H1 (cell line): ENCODE data around the gene WNK2. TPM values are rescaled to one million over a fixed set of nuclear protein-coding genes. Genes with fewer than 3 reads are reported as not detected.

Source experiments
- CTCF ChIA-PET: fragments of 300-600 bp; sonication (Branson Sonifier 250); formaldehyde crosslinking; loops from one replicate; lab custom pipeline; 2021; ENCODE audit not compliant: partially characterized antibody; lab: Charles Lee
- POLR2A ChIA-PET: fragments of 300-600 bp; sonication (Branson Sonifier 250); formaldehyde crosslinking; loops from one replicate; lab custom pipeline; 2021; ENCODE audit warnings: inconsistent platforms; ENCODE audit not compliant: partially characterized antibody; lab: Charles Lee
- DNase-seq, 2 experiments: peaks; one replicate each; pipeline versions ENCODE4 v3.0.0 to v3.0.0-alpha.2; 2010 to 2022; ENCODE audit warnings: low spot score in 2 of 2, low read depth in 1 of 2, mixed read lengths in 1 of 2
- FAIRE-seq: peaks from 2 replicates; lab custom pipeline; 2011; peaks lifted over from hg19 to GRCh38; lab: Jason Lieb, UNC
- H2AFZ ChIP-seq: 2 replicates; pipeline ENCODE4 v1.8.1; 2012; ENCODE audit warnings: low read length, inconsistent platforms
- H2AK5ac ChIP-seq: 2 replicates; pipeline ENCODE4 v1.6.1; 2013; ENCODE audit warnings: low read depth, low read length
- H2BK120ac ChIP-seq: replicated peaks from 2 replicates; pipeline ENCODE3; 2013; ENCODE audit warnings: low read depth, low read length, inconsistent platforms
- H2BK12ac ChIP-seq: 2 replicates; pipeline ENCODE4 v1.6.1; 2013; ENCODE audit warnings: low read depth, low read length
- H2BK15ac ChIP-seq: 2 replicates; pipeline ENCODE4 v1.6.1; 2013; ENCODE audit warnings: low read length
- H2BK20ac ChIP-seq: 2 replicates; pipeline ENCODE4 v1.6.1; 2013; ENCODE audit warnings: low read length
- H2BK5ac ChIP-seq: 2 replicates; pipeline ENCODE4 v1.6.1; 2013; ENCODE audit warnings: low read depth, low read length
- H3K14ac ChIP-seq: 2 replicates; pipeline ENCODE4 v1.6.1; 2013; ENCODE audit warnings: inconsistent platforms; ENCODE audit not compliant: insufficient read length
- H3K18ac ChIP-seq: 2 replicates; pipeline ENCODE4 v1.6.1; 2013; ENCODE audit warnings: low read length; ENCODE audit errors: extremely low read depth
- H3K23ac ChIP-seq: 2 replicates; pipeline ENCODE4 v1.6.1; 2013; ENCODE audit warnings: inconsistent platforms; ENCODE audit not compliant: insufficient read length
- H3K23me2 ChIP-seq: 2 replicates; pipeline ENCODE4 v1.6.1; 2013; ENCODE audit warnings: low read depth, low read length
- H3K27ac ChIP-seq: 2 replicates; pipeline ENCODE4 v1.6.1; 2011; ENCODE audit warnings: low read depth, low read length, inconsistent platforms
- H3K27me3 ChIP-seq, 4 experiments: replicated peaks in 1 of 4; 1 replicate in 1 of 4; 2 replicates in 3 of 4; pipeline versions ENCODE4 v1.6.1 to v1.8.1; 2011 to 2013; ENCODE audit warnings: low read length in 3 of 4, mild to moderate bottlenecking in 3 of 4, inconsistent platforms in 2 of 4, mixed read lengths in 2 of 4, moderate library complexity in 1 of 4; ENCODE audit not compliant: control insufficient read depth in 3 of 4, insufficient read depth in 3 of 4; ENCODE audit errors: extremely low read depth in 1 of 4
- H3K36me3 ChIP-seq, 4 experiments: 2 replicates each; pipeline versions ENCODE4 v1.6.1 to v1.8.1; 2011 to 2013; ENCODE audit warnings: mild to moderate bottlenecking in 4 of 4, low read length in 3 of 4, moderate library complexity in 2 of 4, control low read depth in 1 of 4, inconsistent platforms in 1 of 4; ENCODE audit not compliant: insufficient read depth in 4 of 4, control insufficient read depth in 2 of 4
- H3K4ac ChIP-seq: replicated peaks from 2 replicates; pipeline ENCODE3; 2013; ENCODE audit warnings: low read length, low read depth, mixed read lengths, inconsistent platforms; ENCODE audit not compliant: insufficient read length
- H3K4me1 ChIP-seq, 4 experiments: replicated peaks in 1 of 4; 1 replicate in 1 of 4; 2 replicates in 3 of 4; pipeline versions ENCODE4 v1.6.1 to v1.8.1; 2011 to 2013; ENCODE audit warnings: low read length in 3 of 4, inconsistent platforms in 2 of 4, mixed read lengths in 1 of 4; ENCODE audit not compliant: insufficient read depth in 4 of 4, control insufficient read depth in 3 of 4
- H3K4me2 ChIP-seq, 2 experiments: 2 replicates each; pipeline versions ENCODE4 v1.6.1 to v1.8.1; 2011 to 2013; ENCODE audit warnings: low read depth in 2 of 2, low read length in 2 of 2, control low read depth in 1 of 2, inconsistent platforms in 1 of 2, mild to moderate bottlenecking in 1 of 2; ENCODE audit not compliant: insufficient read depth in 1 of 2
- H3K4me3 ChIP-seq, 4 experiments: fragments of 200-600, 300-600 bp in 1 of 4; sonication (generic), shearing (Covaris generic), sonication (Bioruptor Twin) in 1 of 4; 2 replicates each; pipeline versions ENCODE4 v1.5.1 to v1.8.1; 2011 to 2016; ENCODE audit warnings: low read length in 4 of 4, low read depth in 3 of 4, control low read depth in 2 of 4, inconsistent platforms in 2 of 4, mild to moderate bottlenecking in 2 of 4, mixed read lengths in 1 of 4, moderate library complexity in 1 of 4; ENCODE audit not compliant: insufficient read depth in 2 of 4; ENCODE audit errors: extremely low read depth in 1 of 4
- H3K56ac ChIP-seq: replicated peaks from 2 replicates; pipeline ENCODE3; 2013; ENCODE audit warnings: low read depth, mild to moderate bottlenecking, mixed read lengths, low read length, inconsistent platforms; ENCODE audit not compliant: insufficient read length
- H3K79me1 ChIP-seq: 2 replicates; pipeline ENCODE4 v1.6.1; 2013; ENCODE audit warnings: low read depth, low read length, control low read depth
- H3K79me2 ChIP-seq, 2 experiments: 2 replicates each; pipeline versions ENCODE4 v1.6.1 to v1.8.1; 2012 to 2013; ENCODE audit warnings: low read length in 2 of 2, mild to moderate bottlenecking in 2 of 2, inconsistent platforms in 1 of 2; ENCODE audit not compliant: insufficient read depth in 2 of 2, control insufficient read depth in 1 of 2
- H3K9ac ChIP-seq, 4 experiments: replicated peaks in 1 of 4; 1 replicate in 1 of 4; 2 replicates in 3 of 4; pipeline versions ENCODE4 v1.6.1 to v1.8.1; 2011 to 2013; ENCODE audit warnings: low read depth in 3 of 4, low read length in 3 of 4, control low read depth in 2 of 4, mild to moderate bottlenecking in 2 of 4, moderate library complexity in 2 of 4, inconsistent platforms in 1 of 4; ENCODE audit errors: extremely low read depth in 1 of 4
- H3K9me3 ChIP-seq, 2 experiments: 2 replicates each; pipeline versions ENCODE4 v1.6.1 to v1.8.1; 2012 to 2013; ENCODE audit warnings: mild to moderate bottlenecking in 2 of 2, moderate library complexity in 2 of 2, control low read depth in 1 of 2, inconsistent platforms in 1 of 2, low read depth in 1 of 2, low read length in 1 of 2, mixed read lengths in 1 of 2; ENCODE audit not compliant: insufficient read depth in 2 of 2
- H4K20me1 ChIP-seq, 2 experiments: replicated peaks in 1 of 2; 2 replicates each; pipeline versions ENCODE3 to v1.8.1; 2011 to 2013; ENCODE audit warnings: inconsistent platforms in 2 of 2, low read length in 2 of 2, mild to moderate bottlenecking in 1 of 2; ENCODE audit not compliant: insufficient read depth in 2 of 2, control insufficient read depth in 1 of 2
- H4K5ac ChIP-seq: 2 replicates; pipeline ENCODE4 v1.6.1; 2013; ENCODE audit warnings: low read length, low read depth, mixed read lengths, inconsistent platforms; ENCODE audit not compliant: insufficient read length
- H4K8ac ChIP-seq: 2 replicates; pipeline ENCODE4 v1.8.0; 2013; ENCODE audit warnings: mild to moderate bottlenecking, moderate library complexity, low read length, inconsistent platforms; ENCODE audit not compliant: insufficient read depth; ENCODE audit errors: extremely low read depth
- H4K91ac ChIP-seq: replicated peaks from 2 replicates; pipeline ENCODE3; 2013; ENCODE audit warnings: low read length, mixed read lengths, inconsistent platforms; ENCODE audit not compliant: insufficient read length
- ASH2L ChIP-seq: fragments of 200-600, 300-600 bp; sonication (generic); IDR thresholded peaks from one replicate; pipeline ENCODE4 v1.7.1; 2017; ENCODE audit warnings: low read length
- BCL11A ChIP-seq, 2 experiments: IDR thresholded peaks; one replicate each; pipeline ENCODE4 v1.6.1; 2011; ENCODE audit warnings: low read depth in 2 of 2, low read length in 2 of 2, mild to moderate bottlenecking in 2 of 2
- CBX5 ChIP-seq: fragments of 300-800, 300-1000 bp; sonication (generic); IDR thresholded peaks from 2 replicates; pipeline ENCODE4 v1.7.1; 2016; ENCODE audit warnings: antibody characterized with exemption, low read length, low read depth
- CBX8 ChIP-seq: fragments of 300-800, 300-1000 bp; sonication (generic); IDR thresholded peaks from 2 replicates; pipeline ENCODE4 v1.7.1; 2016; ENCODE audit warnings: low read depth, low read length, borderline replicate concordance
- CHD2 ChIP-seq: IDR thresholded peaks from 2 replicates; pipeline ENCODE4 v1.6.1; 2012; ENCODE audit warnings: low read length, improper control_type of control experiment
- CTBP2 ChIP-seq: IDR thresholded peaks from 2 replicates; pipeline ENCODE4 v1.7.0; 2011; ENCODE audit warnings: borderline replicate concordance, mild to moderate bottlenecking, moderate library complexity, mixed read lengths, low read length; ENCODE audit not compliant: insufficient read depth, insufficient read length
- NANOG ChIP-seq: IDR thresholded peaks from 2 replicates; pipeline ENCODE4 v1.6.1; 2011; ENCODE audit warnings: low read length, low read depth, mild to moderate bottlenecking, inconsistent platforms; ENCODE audit not compliant: insufficient read depth, poor library complexity, severe bottlenecking
- RBBP5 ChIP-seq: IDR thresholded peaks from 2 replicates; pipeline ENCODE4 v1.7.1; 2012; ENCODE audit warnings: low read depth, mild to moderate bottlenecking, inconsistent platforms, low read length, moderate library complexity, borderline replicate concordance
- SIN3A ChIP-seq, 2 experiments: IDR thresholded peaks in 1 of 2; conservative IDR thresholded peaks in 1 of 2; 2 replicates each; pipeline ENCODE4 v1.6.1; 2011 to 2012; ENCODE audit warnings: low read length in 2 of 2, improper control_type of control experiment in 1 of 2, low read depth in 1 of 2, mild to moderate bottlenecking in 1 of 2
- SUZ12 ChIP-seq: fragments of 200-600 bp; sonication (generic); IDR thresholded peaks from 2 replicates; pipeline ENCODE4 v1.6.1; 2012; ENCODE audit warnings: mild to moderate bottlenecking, inconsistent platforms, low read length, moderate library complexity, mixed read lengths
- TAF7 ChIP-seq: optimal IDR thresholded peaks from 2 replicates; pipeline ENCODE3; 2011; ENCODE audit warnings: low read depth, mild to moderate bottlenecking, inconsistent platforms, low read length, moderate library complexity, borderline replicate concordance
- ZNF274 ChIP-seq: IDR thresholded peaks from 2 replicates; pipeline ENCODE4 v1.7.0; 2012; ENCODE audit warnings: low read length, borderline replicate concordance; ENCODE audit errors: extremely low read depth
- WGBS, 2 experiments: shearing (Covaris generic) in 1 of 2; methylation state at CpG; one replicate each; pipeline versions ENCODE4 v1.1.6 to v1.1.7; 2013 to 2015; ENCODE audit warnings: low lambda C conversion rate in 2 of 2, mixed read lengths in 2 of 2, inconsistent platforms in 1 of 2, low coverage in 1 of 2, missing lambda C conversion rate in 1 of 2; ENCODE audit not compliant: insufficient replicate concordance in 2 of 2, insufficient coverage in 1 of 2, insufficient read length in 1 of 2; ENCODE audit errors: extremely low coverage in 1 of 2, missing lambda C conversion rate in 1 of 2; 5-methylcytosine and 5-hydroxymethylcytosine counted together
- polyA plus RNA-seq, 7 experiments: library from polyadenylated mRNA; depleted of rRNA in 3 of 7; stranded (reverse) in 5 of 7; unstranded in 2 of 7; fragments of >200 nt in 5 of 7; fragments of 200-250 nt in 2 of 7; gene quantifications; 1 replicate in 5 of 7; 2 replicates in 1 of 7; 4 replicates in 1 of 7; pipeline versions ENCODE4 v1.2.1 to v1.2.3, GENCODE V29; 2011 to 2013; ENCODE audit warnings: missing spikeins in 2 of 7, mixed read lengths in 2 of 7
- total RNA-seq: library from RNA; stranded (reverse); fragmentation: NEBNext Ultra II Directional; extraction: Animal tissue kit (Norgen Biotek cat#: 25700); gene quantifications from 2 replicates; pipeline ENCODE4 v1.2.1, GENCODE V29; 2021

WNK2 gene
- total and polyA plus RNA-seq, 2 of the 8 experiments (the other 6 are each of a cell fraction or from before 2014, with no cell fraction given), result 12.0 to 87.2 TPM

DNA sequence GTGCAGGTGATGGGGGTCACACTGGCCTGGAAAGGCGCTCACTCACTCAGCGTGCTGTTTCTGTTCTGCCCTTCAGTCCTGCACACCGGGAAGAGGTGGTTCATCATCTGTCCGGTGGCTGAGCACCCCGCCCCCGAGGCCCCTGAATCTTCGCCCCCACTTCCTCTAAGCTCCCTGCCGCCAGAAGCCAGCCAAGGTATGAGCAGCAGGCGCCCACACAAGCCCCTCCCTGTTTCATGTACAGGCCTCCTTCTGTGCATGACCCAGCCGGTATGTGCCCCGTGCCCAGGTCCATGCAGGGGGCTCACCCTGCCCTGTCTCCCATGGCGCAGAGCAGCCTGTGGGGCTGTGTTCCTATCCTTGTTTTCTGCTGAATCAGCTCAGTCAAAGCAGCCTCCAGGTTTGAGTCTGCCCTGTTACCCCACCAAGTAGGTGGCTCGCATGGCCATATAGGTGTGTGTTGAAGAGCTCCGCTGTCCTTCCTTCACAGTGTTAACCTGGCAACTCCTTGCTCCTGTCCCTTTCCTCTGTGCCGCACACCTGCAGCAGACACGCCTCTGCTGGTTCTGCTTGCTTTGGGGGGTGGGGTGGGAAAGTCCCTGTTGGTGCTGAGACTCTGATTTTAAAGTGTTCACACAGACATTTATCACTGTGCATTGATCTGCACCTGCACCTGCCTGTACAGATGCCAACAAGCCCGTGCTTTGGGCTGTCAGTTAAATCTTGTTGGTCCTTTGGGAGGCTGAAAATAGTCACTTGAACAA lies 84.8 kb downstream of the WNK2 start:
- H2BK120ac ChIP-seq, result no peak overlapping the region
- H3K9ac ChIP-seq, result no peak overlapping the region
- no peak overlapping the region for H2AK5ac ChIP-seq
- peaks cover 2% of the 10 kb centered on the region in 2 experiments for H4K20me1 ChIP-seq
- H3K36me3 ChIP-seq, result peaks cover 2 to 27% (median 12%) of the 10 kb centered on the region in 4 experiments; a peak in 6 of 8 replicates
- H3K27ac ChIP-seq, result no peak overlapping the region
- no peak overlapping the region for H3K18ac ChIP-seq
- no peak overlapping the region for H2BK20ac ChIP-seq
- H3K9me3 ChIP-seq, result no peaks in the 10 kb centered on the region
- H3K4ac ChIP-seq, result no peak overlapping the region
- no peak overlapping the region for H3K14ac ChIP-seq
- no peak overlapping the region for H4K91ac ChIP-seq
- H3K56ac ChIP-seq, result no peak overlapping the region
- H3K27me3 ChIP-seq, result no peaks in the 10 kb centered on the region
- 94% methylated on average over 17 of the region's 17 CpGs; no CpG with 5 or more reads in 1 of the 2 experiments for WGBS, 2 experiments
- DNase-seq, result no peak
- H2AFZ ChIP-seq, result no peak overlapping the region
- no peaks in the 10 kb centered on the region for H3K79me2 ChIP-seq
- no peaks in the 10 kb centered on the region; the same call in 1 of the 2 replicates for H3K79me1 ChIP-seq
- H2BK5ac ChIP-seq, result no peak overlapping the region
- H4K5ac ChIP-seq, result no peak overlapping the region
- ChIA-PET CTCF (interaction anchor here (1.0 to 3.2 kb wide), 2 partner anchors 20 to 27 kb away, joined by 3 to 7 read pairs; no protein-coding TSS in a partner anchor), POLR2A (no interaction called here)
- H2BK12ac ChIP-seq, result no peak overlapping the region
- H3K23me2 ChIP-seq, result no peaks in the 10 kb centered on the region
- FAIRE-seq, result no peak
- no peaks in the 10 kb centered on the region for H3K4me1 ChIP-seq
- no peak overlapping the region for H4K8ac ChIP-seq
- no peak overlapping the region for H3K4me3 ChIP-seq
- H3K4me2 ChIP-seq, result no peak overlapping the region
- H2BK15ac ChIP-seq, result no peak overlapping the region
- no peak overlapping the region for H3K23ac ChIP-seq
- no peak for TF ChIP-seq NANOG
- no peak for TF ChIP-seq SIN3A (conservative IDR thresholded peaks at IDR 0.05 in 1 of 2, IDR thresholded peaks at IDR 0.05 in 1 of 2; ENCODE audit: low read depth in 1 of 2, low read length in 2 of 2)
- TF ChIP-seq BCL11A (IDR thresholded peaks at IDR 0.05; ENCODE audit: low read depth in 2 of 2, low read length in 2 of 2), result no peak
- TF ChIP-seq CBX8, result no peak
- no peak for TF ChIP-seq TAF7
- TF ChIP-seq RBBP5, result no peak
- TF ChIP-seq SUZ12, result no peak
- no peak for TF ChIP-seq CTBP2
- TF ChIP-seq CHD2, result no peak
- TF ChIP-seq ZNF274, result no peak
- no peak for TF ChIP-seq CBX5
- TF ChIP-seq ASH2L, result no peak
